ENCODE measurements around the gene CCL4.
"Not testable (repeated sequence)": the region's sequence is repeated elsewhere in the genome, so short reads cannot be mapped to it uniquely, and the experiment has no call there.

The CCL4 gene

GRCh38 chr17:36118477-36119353 lies 15.1 kb downstream of the CCL4 start:
- no peak for DNase-seq

- DNase-seq = no peak
Observed at GRCh38 chr17:36120221-36120620, 16.6 kb downstream of the CCL4 start.

- DNase-seq = not testable (repeated sequence)
Observed at GRCh38 chr17:36121099-36121498, 17.5 kb downstream of the CCL4 start.

GRCh38 chr17:36123431-36123830 lies 19.8 kb downstream of the CCL4 start:
- no peak for DNase-seq

GRCh38 chr17:36124879-36125824 lies 21.5 kb downstream of the CCL4 start:
- no peak for DNase-seq

GRCh38 chr17:36127199-36127893 lies 23.7 kb downstream of the CCL4 start:
- DNase-seq = no peak

- DNase-seq = no peak
Observed at GRCh38 chr17:36127911-36128310, 24.3 kb downstream of the CCL4 start.

- no peak for DNase-seq
Observed at GRCh38 chr17:36128411-36128978, 24.9 kb downstream of the CCL4 start.

- no peak for DNase-seq
Observed at GRCh38 chr17:36129616-36130015, 26.0 kb downstream of the CCL4 start.

- no peak for DNase-seq
Observed at GRCh38 chr17:36130346-36130745, 26.7 kb downstream of the CCL4 start.

GRCh38 chr17:36131421-36131820 lies 27.8 kb downstream of the CCL4 start:
- DNase-seq = no peak

GRCh38 chr17:36131931-36132330 lies 28.3 kb downstream of the CCL4 start:
- DNase-seq = no peak

GRCh38 chr17:36132421-36132831 lies 28.8 kb downstream of the CCL4 start:
- DNase-seq = no peak

GRCh38 chr17:36133602-36134236 lies 30.1 kb downstream of the CCL4 start:
- no peak for DNase-seq

GRCh38 chr17:36135465-36135864 lies 31.8 kb downstream of the CCL4 start:
- no peak for DNase-seq

- no peak for DNase-seq
Observed at GRCh38 chr17:36136036-36136435, 32.4 kb downstream of the CCL4 start.

GRCh38 chr17:36136439-36136838 lies 32.8 kb downstream of the CCL4 start:
- no peak for DNase-seq

- DNase-seq = no peak
Observed at GRCh38 chr17:36142235-36142634, 38.6 kb downstream of the CCL4 start.

- no peak for DNase-seq
Observed at GRCh38 chr17:36142806-36143205, 39.2 kb downstream of the CCL4 start.

GRCh38 chr17:36144014-36144413 lies 40.4 kb downstream of the CCL4 start:
- DNase-seq = no peak

- DNase-seq = no peak
Observed at GRCh38 chr17:36144981-36145729, 41.5 kb downstream of the CCL4 start.
